Activated T-cell treated with anti-CD3 and anti-CD28 coated beads for 24 hours (primary cell): ENCODE data around the gene APAF1.
A peak's percentile ranks its signal among the peaks of the same experiment; 100 is the strongest.

Source experiments
- DNase-seq: peaks from one replicate; pipeline ENCODE4 v3.0.0-alpha.2; 2020; ENCODE audit warnings: low read depth

APAF1 gene

GRCh38 chr12:98671459-98671858 is 26.4 kb downstream of the APAF1 start:
- no peak for DNase-seq

GRCh38 chr12:98674841-98675240 is 29.8 kb downstream of the APAF1 start:
- no peak for DNase-seq

- no peak for DNase-seq
These were observed 33.3 kb downstream of the APAF1 start for GRCh38 chr12:98678236-98678945.

GRCh38 chr12:98678946-98679610 is 34.0 kb downstream of the APAF1 start:
- DNase-seq = no peak

- DNase-seq = no peak
These were observed 34.5 kb downstream of the APAF1 start for GRCh38 chr12:98679611-98680005.

GRCh38 chr12:98684199-98684598 is 39.1 kb downstream of the APAF1 start:
- DNase-seq = no peak

- DNase-seq = no peak
These were observed 41.5 kb downstream of the APAF1 start for GRCh38 chr12:98686603-98687002.

- no peak for DNase-seq
These were observed 46.3 kb downstream of the APAF1 start for GRCh38 chr12:98691351-98691750.

- no peak for DNase-seq
These were observed 51.1 kb downstream of the APAF1 start for GRCh38 chr12:98696036-98696646.

- no peak for DNase-seq
These were observed 52.1 kb downstream of the APAF1 start for GRCh38 chr12:98697209-98697608.

- peak; percentile 22 for DNase-seq
These were observed 53.7 kb downstream of the APAF1 start for GRCh38 chr12:98698603-98699463.

- no peak for DNase-seq
These were observed 54.5 kb downstream of the APAF1 start for GRCh38 chr12:98699586-98699985.

GRCh38 chr12:98701166-98701565 is 56.1 kb downstream of the APAF1 start:
- DNase-seq = no peak

- no peak for DNase-seq
These were observed 63.9 kb downstream of the APAF1 start for GRCh38 chr12:98709022-98709421.

GRCh38 chr12:98714426-98714825 is 69.3 kb downstream of the APAF1 start:
- DNase-seq = no peak

- no peak for DNase-seq
These were observed 74.7 kb downstream of the APAF1 start for GRCh38 chr12:98719515-98720504.

GRCh38 chr12:98721204-98721702 is 76.2 kb downstream of the APAF1 start:
- DNase-seq = no peak

- DNase-seq = no peak
These were observed 79.5 kb downstream of the APAF1 start for GRCh38 chr12:98724384-98725155.

GRCh38 chr12:98725476-98726247 is 80.6 kb downstream of the APAF1 start:
- no peak for DNase-seq
